Measurements from ENCODE around the gene BCL10. TPM values are rescaled to one million over a fixed set of nuclear protein-coding genes. Genes with fewer than 3 reads are reported as not detected.

The BCL10 gene
- total RNA-seq, 1 experiment from 2014 or later = 26.1 TPM

- Mint-ChIP-seq H3K4me1 (peaks cover 15 to 18% of the 10 kb centered on the region in 2 experiments), H3K27me3 (ENCODE audit: low read depth) (no peaks in the 10 kb centered on the region; the same call in 1 of the 2 replicates), H3K36me3 (ENCODE audit: insufficient read depth in 1 of 3, low read depth in 3 of 3) (no peaks in the 10 kb centered on the region), H3K27ac (no peak overlapping the region), H3K9me3 (no peaks in the 10 kb centered on the region; a peak in 1 of 5 replicates), H3K4me3 (no peak overlapping the region)
- H3K9me3 ChIP-seq (ENCODE audit: control insufficient read depth, low read depth, low read length) = no peaks in the 10 kb centered on the region
- H3K9ac ChIP-seq (ENCODE audit: extremely low read depth, insufficient read length, low read length) = no peak overlapping the region
- no peak overlapping the region for H2BK12ac ChIP-seq (ENCODE audit: insufficient read length, low read depth, low read length)
- H3K4me1 ChIP-seq (ENCODE audit: insufficient read depth, low read length) = peaks cover 7% of the 10 kb centered on the region; the same call in 1 of the 2 replicates
- H3K23me2 ChIP-seq (ENCODE audit: insufficient read length, low read depth, low read length, poor library complexity, severe bottlenecking) = no peaks in the 10 kb centered on the region
- H4K20me1 ChIP-seq (ENCODE audit: control insufficient read depth, insufficient read depth, insufficient read length) = no peaks in the 10 kb centered on the region
- no peak overlapping the region for H4K8ac ChIP-seq (replicated peaks; ENCODE audit: insufficient read length, low read depth, low read length)
- H3K4ac ChIP-seq (ENCODE audit: low read depth, low read length) = no peak overlapping the region
- no peak overlapping the region for H2BK15ac ChIP-seq (ENCODE audit: low read depth, low read length)
- H2BK20ac ChIP-seq (ENCODE audit: low read depth, low read length, poor library complexity, severe bottlenecking) = no peak overlapping the region
- no peak overlapping the region for H2AFZ ChIP-seq (ENCODE audit: low read length)
- H3T11ph ChIP-seq (ENCODE audit: low read length) = no peak overlapping the region
- no CpG with 5 or more reads among the region's 4 CpGs for WGBS (ENCODE audit: extremely low coverage, insufficient read length, low lambda C conversion rate)
- H3K4me2 ChIP-seq (ENCODE audit: insufficient read depth, insufficient read length, low read length) = no peak overlapping the region
- TF ChIP-seq CTCF (conservative IDR thresholded peaks at IDR 0.05) = no peak
- H3K14ac ChIP-seq (ENCODE audit: insufficient read depth, low read length) = no peak overlapping the region
- no peak overlapping the region for H2BK5ac ChIP-seq (ENCODE audit: insufficient read length, low read length)
- H2BK120ac ChIP-seq (ENCODE audit: low read depth, low read length, poor library complexity, severe bottlenecking) = no peak overlapping the region
- no peak overlapping the region for H2AK5ac ChIP-seq (ENCODE audit: insufficient read length, low read length)
- no peaks in the 10 kb centered on the region for H3K79me1 ChIP-seq (ENCODE audit: insufficient read depth, low read depth, low read length, poor library complexity, severe bottlenecking)
- H3K27ac ChIP-seq (ENCODE audit: insufficient read length, low read depth, low read length) = no peak overlapping the region
- no peak overlapping the region for H4K5ac ChIP-seq (ENCODE audit: insufficient read length, low read depth, low read length)
- H4K91ac ChIP-seq (ENCODE audit: insufficient read length, low read depth, low read length) = no peak overlapping the region
- no peak for DNase-seq
- H3K18ac ChIP-seq (ENCODE audit: insufficient read length, low read depth, low read length) = no peak overlapping the region
- H3K27me3 ChIP-seq (ENCODE audit: insufficient read depth, low read length) = no peaks in the 10 kb centered on the region
- no peak overlapping the region for H3K56ac ChIP-seq (ENCODE audit: insufficient read length, low read depth, low read length)
- H3K79me2 ChIP-seq (ENCODE audit: insufficient read depth, low read length) = no peaks in the 10 kb centered on the region
- no peak overlapping the region for H3K23ac ChIP-seq (ENCODE audit: insufficient read length, low read depth, low read length)
These were observed 29.8 kb upstream of the BCL10 start for GRCh38 chr1:85306236-85306635.

Data from H9 (cell line).